Islet precursor cell (in vitro differentiated cells): ENCODE measurements around the gene SLC38A2.
A peak's percentile ranks its signal among the peaks of the same experiment; 100 is the strongest.

Experiments
- DNase-seq: peaks from one replicate; pipeline ENCODE4 v3.0.0-alpha.2; 2018

The SLC38A2 gene

DNA sequence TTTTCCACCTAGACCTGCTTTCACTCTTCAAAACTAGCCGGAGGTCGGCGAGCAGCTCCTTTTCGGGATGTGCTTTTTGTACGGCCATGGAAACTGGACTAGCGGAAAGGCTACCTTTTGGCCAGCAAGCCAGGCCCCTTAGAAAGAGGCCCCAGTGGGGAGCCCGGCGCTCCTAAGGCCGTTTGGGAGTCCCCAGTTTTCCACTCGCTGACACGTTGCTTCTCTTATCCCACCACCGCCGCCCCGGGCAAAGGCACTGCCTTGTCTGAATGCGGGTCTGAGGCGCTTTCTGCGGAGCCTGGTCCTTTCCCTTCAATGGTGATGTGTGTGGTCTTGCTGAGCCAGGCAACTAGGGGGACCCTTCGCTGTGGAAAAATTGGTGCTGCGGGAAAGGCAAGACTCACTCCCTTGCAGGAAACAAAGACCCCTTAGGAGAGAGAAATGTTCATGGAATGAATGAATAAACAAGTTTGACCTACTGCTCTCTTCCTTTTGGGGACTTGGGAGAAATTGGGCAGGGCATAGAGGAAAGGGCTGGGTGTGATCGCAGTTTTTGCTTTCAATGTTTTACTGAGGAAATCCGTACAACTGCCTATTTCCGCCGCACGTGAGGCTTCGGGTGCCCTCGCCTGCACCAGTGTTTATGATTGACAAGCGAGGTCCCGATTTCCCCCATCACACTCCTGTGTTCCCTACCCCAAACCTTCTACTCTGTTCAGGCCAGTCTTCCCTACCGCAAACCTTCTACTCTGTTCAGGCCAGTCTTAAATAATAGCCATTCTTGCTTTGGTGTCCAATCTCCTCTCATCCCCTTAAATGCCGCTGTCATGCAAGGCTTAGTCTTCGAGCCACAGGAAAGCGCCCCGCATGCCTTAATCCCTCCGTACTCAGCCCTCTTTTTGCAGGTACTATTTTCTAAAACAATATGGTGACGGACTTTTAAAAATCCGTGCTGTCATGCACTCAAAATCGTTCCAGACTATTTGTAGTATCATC is 1.0 kb upstream of the SLC38A2 start:
- peak; percentile 91 for DNase-seq

DNA sequence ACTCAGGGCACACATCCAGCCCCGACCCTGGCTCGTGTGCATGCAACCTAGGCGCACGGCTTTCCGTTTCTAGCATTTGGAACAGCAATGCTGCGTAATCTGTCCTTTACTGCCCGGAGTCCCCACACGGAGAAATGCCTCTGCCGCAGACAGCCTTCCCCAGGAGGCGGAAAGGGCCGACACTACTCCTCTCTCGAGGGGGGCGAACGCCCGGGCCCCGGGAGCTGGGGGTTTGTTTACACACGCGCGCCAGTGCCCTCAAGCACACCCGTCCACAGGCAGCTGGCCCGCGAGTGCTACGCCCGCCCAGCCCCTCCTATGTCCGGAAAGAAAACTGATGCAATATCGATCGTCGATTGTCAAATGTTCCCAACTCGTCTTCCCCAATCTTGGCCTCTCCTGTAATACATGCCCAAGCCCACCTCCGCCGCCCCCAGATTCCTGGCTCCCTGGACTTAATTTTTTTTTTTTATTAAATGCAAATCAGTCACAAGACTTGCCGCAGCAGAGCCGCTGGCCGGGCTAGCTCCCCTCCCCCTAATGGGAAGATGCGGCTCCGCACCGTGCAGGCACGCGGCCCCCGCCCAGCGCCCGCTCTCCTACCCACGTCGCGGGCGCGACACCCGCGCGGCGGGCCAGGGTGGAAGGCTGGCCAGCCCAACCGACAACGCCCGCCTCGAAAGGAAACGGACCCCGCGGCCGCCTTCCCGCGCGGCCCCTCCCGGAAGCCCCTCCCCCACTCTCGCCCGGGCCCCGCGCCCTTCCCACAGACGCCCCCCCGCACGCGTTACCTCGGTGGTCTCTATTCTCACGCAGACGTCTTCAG is 642 bp downstream of the SLC38A2 start:
- no peak for DNase-seq

DNA sequence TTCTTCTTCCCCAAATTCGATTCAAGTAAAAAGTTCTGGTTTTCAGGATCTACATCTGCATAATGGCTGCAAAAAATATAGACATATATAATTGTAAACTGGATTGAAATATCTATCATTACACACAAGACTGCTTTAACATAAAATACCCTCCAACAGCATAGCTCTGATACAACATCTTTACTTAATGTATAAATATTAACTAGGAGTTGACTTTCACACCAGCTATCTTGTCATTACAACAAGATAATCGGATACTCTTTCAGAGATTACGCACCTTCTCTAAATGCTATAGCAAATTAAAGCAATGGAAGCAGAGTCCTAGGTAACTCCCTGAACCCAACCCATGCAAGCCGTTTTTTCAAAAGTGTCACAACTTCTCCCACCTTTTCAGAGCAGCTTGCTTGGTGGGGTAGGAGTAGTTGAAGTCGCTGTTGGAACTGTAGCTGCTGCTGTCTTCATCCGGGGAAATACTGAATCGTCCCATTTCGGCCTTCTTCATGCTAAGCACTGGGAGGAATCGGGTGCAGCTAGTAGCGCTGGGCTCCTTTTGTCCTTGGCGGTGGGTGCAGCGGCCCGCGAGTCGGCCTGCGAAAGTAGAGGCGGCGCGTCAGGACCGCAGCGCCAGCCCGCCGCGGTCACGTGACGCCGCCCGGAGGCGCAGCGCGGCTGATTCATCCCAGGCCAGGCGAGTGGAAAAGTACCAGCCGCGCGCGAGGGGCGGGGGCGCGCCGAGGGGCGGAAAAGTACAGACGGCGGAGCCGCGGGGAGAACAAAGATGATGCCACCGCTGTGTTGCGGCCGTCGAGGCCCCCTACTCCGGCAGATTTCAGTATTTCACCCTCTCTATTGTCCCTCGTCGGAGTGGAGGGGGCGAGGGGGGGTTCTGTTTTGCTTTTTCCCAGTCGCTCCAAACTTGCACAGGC is 1.5 kb downstream of the SLC38A2 start:
- DNase-seq = peak; percentile 97

DNA sequence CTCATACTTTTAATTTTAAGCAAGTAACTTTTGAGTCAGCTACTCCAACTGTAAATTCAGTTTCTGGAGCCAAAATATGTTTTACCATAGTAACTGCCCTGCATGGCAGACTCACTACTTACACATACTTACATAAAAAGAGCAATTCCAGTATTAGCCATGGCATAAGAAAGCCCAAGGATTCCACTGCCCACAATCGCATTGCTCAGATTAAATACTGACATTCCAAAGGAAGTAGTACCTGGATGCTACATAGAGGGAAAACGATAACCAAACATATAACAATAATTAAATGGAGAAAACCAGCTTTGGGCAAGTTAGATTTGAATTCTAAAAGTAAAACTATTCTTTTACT is 2.2 kb downstream of the SLC38A2 start:
- DNase-seq = no peak

DNA sequence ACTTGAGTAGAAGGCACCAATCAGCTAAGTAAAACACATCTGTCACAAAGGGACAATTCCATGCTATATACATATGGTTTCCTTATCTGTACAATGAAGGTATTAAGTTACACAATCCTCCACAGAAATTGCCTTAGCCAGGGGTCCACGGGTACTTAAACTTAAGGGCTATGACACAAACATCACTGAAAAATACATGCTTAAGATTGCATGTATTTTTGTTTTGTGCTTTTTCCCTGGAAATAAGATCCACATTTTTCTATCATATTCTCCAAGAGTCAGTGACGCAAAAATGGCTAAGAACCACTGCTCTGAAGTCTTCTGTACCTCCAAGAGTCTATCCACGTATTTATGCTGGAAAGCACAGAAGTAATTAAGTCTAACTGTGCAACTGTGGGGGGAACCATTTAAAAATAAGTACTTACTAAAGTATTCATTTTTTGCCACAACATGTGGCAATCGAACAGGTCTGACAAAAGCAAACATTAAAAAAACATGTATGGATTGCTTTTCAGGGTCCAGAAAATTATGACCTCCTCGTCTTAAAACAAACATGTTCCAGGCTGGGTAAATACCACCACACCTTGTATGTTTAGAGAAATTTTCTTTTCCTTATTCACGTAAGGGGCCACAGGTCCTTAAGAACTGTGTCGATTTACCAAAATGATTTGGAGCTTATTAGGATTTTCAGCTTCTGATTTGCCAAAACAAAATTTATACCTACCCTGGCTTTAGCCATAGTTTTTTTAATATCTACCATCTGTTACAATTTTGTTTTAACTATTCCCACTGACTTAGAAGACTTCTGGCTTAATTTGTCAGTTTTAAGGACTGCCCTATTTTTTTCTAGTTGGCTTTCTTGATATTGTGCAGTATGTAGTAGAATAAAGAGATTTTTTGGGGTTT is 2.8 kb downstream of the SLC38A2 start:
- DNase-seq = no peak

DNA sequence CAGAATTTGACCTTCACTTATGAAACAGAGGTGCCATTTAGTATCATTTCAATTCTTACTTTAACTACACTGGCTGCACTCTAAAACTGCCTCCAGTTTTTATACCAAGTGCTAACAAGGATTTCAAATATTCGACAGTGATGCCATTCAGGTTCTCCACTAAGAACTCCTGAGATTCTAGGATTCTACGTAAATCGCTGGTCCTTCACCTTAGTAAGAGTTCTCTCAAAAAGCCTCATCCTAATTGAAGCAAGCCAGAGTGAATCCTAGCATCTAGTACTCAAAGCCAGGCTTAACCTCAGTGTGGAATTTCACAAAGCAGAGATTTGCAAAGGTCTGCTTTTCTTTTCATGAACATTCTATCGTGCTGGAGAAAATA is 3.5 kb downstream of the SLC38A2 start:
- no peak for DNase-seq

DNA sequence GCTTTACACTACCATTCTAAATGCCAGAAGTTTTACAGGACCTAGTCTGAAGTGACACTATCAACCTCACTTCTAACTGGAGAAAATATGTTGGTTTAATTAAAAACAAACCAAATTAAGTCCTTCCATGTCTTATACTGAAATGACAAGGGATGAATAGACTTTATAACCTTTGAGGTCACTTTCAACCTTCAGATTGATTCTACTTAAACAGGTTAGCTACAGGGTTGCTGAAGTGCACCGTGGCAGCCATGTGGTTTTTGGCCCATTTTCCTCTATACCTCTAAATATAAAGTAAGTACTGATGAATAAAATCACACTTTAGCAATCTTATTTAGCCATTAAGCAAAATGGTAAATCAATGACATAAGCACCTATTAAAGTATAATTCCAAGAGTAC is 3.9 kb downstream of the SLC38A2 start:
- DNase-seq = no peak

DNA sequence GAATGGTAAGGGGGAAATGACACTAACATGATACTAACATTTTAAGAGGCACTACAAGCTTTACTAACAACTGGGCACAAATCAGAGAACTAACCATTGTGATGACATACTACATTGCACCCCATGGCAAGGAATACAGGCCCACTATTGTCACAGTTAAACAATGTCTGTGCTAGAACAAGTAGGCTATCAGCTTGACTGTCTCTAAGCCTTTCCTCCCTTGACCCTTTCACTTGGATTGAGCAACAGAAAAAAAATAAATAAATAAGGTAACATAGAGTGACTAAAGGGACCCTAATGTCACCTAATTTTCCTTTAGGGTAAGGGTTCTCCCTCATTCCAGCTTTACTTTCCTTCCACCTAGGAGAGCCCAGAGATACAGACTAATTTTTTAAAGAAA is 4.4 kb downstream of the SLC38A2 start:
- DNase-seq = no peak

DNA sequence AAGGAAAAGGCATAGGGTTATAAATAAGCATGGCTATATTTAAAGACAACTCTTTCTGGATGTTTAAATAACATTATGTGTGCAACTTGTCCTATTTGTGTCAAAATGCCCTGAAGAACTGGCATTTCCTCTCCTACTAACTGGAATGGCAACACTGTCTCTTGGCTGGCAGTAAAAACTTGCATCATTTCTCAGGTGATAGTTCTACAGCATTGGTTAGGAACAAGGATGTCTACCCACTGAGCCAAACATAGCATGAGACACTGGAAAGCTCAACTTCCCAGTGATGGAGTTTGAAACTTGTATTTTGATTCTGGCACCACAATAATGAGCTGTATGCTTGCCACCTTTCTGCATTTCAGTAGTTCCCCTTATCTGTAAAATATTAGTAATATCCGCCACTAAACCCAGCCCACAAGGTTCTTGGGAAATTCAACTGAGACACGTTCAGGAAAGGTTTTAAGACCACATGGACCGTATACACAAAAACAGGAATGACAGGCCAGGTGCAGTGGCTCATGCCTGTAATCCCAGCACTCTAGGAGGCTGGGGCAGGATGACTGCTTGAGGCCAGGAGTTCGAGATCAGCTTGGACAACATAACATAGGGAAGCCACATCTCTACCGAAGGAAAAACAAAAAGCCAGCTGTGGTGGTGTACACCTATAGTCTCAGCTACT is 5.1 kb downstream of the SLC38A2 start:
- no peak for DNase-seq

DNA sequence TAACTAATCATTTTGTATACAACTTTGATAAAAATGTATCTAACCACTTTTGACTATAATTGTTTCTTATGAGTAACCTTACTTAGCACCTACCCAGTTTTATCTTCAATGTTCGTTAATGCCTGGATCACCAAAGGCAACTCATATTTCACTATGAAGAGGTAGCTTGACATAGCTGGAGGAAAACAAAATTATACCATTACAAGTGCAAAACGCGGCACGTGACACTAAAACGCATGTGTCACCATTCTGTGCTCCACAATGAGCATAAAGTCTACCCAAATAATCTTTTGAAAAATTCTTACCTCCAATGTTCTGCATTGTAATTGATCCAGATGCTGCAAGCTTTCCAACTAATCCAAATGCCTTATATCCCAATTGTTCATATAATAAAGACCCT is 5.8 kb downstream of the SLC38A2 start:
- no peak for DNase-seq

DNA sequence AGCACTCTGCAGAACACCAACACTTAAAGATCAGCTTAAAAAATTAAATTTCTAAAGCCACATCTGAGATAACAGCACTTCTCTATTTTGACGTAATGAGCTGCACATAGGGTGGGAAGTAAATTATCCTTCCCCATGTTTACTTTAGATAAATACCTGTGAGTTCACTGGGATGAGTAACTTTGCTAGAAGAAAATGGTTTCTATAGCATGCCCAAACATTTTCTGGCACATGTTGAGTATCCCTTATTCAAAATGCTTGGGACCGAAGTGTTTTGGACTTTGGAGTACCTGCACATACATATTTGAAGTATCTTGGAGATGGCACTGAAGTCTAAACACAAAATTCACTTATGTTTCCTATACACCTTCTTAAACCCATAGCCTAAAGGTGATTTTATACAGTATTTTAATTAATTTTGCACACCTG is 6.6 kb downstream of the SLC38A2 start:
- DNase-seq = no peak

DNA sequence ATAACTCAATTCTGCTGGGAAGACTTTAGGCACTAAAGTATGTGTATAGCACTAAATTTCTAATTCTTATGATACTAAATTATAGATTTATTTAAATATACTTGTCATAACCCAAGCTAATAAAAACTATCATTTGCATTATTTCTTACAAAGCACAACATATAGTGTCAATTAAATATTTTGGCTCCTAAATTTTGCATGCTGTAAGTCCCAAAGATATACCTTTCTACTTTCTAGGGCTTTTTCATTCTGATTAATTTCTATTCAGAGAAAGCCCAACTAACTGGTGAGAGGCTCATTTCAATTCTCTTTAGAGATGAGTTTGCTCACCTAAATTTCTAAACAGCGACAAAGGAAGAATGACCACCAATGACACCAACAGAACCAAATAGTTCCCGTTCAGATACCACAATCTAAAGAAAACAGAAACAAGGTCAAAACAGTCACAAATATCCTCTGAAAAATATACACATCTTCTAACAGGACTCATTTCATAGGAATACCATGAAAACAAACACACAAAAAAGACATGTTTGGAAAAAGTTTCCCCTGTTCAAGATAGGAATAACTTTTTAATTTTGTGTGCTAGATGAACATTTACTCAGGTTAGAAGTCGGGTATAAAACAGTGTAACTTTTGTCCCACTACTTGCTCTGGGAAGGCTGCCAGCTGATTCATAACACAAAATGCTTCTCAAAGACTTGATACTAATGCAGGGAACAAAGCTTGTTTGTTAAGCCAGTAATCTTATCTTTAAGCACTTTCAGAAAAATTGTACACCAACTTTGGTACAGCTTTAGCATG is 7.6 kb downstream of the SLC38A2 start:
- no peak for DNase-seq

DNA sequence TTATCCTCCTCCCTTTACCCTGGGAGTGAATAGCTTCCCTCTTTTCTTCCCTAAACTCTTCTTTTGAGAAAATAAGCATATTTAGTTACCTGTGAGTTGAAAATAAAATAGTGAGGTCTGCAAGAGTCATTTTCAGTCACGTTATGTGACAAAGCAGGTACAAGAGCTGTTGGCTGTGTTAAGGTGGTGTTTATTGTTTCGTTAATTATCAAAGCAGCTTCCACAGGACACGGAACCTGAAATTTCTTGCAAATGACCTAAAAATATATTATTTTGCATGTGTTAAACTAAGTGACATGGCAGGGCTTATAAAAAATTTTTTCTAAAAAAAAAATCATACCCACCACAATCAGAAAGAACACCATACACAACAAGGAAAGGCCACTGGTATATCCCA is 8.3 kb downstream of the SLC38A2 start:
- DNase-seq = no peak

DNA sequence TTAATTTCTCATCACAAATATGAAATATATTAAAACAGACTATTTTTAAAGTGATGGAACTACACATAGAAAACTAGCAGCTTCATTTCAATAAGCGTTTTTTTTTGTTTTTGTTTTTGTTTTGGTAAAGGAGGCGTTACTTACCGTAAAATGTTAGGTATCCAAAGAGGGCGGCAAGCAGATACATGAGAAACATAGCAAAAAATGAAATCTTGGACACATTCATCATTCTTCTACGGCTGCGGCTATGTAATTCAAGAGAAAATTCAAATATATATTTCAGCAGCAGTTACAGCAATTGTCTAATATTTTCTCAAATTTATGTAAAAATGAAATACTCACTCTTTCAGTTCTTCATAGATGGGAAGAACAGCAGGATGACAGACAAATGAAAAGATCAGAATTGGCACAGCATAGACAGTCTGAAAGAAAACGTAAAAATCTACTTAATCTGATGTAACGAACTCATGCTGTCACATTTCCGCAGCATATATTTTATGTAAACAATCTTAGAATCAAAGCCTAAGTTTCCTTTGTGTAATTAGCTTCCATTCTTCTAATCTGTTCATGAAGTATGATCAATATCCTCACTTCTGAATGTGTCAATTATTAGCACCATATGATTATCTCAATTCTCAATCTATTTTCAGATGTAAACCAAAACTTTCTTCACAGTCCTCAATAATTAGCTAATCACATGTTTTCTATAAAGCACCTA is 8.8 kb downstream of the SLC38A2 start:
- no peak for DNase-seq

DNA sequence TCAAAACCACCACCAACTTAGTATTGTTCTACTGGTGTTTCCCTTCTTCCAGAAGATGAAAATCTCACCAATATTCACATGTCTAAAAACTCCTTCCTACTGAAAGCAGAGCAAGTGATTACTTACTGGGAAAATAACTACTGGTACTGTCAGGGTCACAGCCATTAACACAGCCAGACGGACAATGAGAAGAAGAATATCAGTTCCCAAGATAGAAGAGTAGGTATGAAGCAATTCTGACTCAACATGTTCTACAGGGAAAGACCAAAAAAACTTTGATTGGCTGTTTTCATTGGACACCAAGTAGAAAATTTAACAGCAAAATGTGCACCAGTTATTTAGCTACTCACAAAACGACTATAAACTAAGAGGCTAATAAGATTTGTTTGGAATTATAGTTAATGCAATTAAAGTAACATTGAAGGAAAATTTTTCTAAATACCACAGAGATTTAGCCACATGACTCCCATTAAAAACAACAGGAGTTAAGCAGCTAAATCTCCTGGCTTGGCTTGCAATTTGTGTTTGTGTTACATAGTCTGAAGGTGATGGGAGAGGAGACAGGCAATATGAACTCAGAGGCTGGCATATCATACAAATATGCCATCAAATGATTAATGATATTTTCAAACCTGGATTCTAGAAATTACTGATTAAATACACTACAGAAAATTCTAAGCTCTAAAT is 9.5 kb downstream of the SLC38A2 start:
- no peak for DNase-seq

DNA sequence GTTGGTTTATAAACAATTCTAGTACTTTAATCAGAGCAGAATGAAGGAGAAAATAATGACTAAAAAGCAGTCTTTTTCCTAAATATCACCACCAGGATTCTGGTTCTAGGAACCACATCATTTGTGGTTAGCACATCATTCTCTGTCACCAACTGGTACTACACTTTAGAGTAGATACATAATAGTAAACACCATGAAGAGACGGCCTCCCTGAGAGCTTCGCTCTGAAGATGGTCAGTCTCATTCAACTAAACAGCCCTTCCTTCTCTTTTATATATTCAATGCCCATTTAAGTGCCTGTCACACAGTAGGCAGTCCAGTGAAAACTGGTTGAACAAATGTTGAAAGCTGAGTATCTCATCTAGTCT is 10.9 kb downstream of the SLC38A2 start:
- no peak for DNase-seq

DNA sequence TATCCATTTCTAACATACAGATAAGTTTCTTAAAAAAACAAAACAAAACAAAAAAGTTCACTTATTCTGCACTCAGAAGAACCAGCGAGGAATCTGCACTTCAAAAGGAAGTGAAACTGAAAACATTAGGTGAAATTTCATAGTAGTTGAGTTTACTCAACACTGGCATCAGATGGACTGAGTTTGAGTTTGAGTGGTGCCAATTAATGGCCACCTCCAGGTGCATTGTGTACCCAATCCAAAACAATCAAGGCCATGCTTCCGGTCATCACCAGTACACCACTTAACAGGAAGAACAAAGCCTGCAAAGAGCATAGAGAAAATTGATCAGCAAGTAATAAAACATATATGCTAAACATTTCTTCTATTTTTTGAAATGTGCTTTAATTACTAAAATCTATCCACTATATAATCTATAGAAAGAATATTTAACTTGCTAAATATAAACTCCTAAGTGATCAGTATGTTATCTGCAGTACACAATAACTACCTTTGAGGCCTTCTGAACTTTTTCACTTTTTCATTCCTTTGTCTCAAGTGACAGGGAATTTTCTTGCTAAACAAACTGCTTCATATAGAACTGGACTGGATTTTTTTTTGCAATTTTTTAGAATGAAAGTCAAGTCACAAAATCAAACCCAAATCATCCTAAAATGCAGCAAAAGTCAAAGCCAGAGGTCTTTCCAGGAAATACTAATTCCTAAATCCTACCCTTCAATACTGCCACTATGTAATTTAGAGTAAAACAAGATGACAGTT is 11.5 kb downstream of the SLC38A2 start:
- no peak for DNase-seq

DNA sequence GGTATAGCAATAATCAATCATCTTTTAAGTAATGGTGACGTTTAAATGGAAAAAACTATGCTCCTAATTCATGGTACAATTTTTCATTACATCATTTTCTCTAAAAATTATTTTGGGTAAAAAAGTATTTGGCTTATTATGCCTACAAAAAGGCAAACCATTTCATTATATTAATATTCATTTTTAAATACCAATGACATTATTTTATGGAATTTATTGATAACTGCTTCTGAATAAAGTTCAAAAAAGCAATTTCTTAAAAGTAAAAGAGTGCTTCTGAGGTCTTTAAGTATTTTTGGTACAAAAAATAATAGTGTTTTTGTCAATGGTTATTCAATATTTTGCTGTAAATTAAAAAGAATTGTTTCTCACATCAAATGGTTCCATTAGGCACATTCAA is 12.2 kb downstream of the SLC38A2 start:
- no peak for DNase-seq
